NCI-H82 treated with DMSO at 0.1 percent for 48 hours (cell line): Measurements from ENCODE around the gene XKRX.

Experiments
- DNase-seq: peaks from one replicate; lab custom pipeline; 2025; ENCODE audit not compliant: unreplicated experiment; lab: John Stamatoyannopoulos, UW

The XKRX gene

DNA sequence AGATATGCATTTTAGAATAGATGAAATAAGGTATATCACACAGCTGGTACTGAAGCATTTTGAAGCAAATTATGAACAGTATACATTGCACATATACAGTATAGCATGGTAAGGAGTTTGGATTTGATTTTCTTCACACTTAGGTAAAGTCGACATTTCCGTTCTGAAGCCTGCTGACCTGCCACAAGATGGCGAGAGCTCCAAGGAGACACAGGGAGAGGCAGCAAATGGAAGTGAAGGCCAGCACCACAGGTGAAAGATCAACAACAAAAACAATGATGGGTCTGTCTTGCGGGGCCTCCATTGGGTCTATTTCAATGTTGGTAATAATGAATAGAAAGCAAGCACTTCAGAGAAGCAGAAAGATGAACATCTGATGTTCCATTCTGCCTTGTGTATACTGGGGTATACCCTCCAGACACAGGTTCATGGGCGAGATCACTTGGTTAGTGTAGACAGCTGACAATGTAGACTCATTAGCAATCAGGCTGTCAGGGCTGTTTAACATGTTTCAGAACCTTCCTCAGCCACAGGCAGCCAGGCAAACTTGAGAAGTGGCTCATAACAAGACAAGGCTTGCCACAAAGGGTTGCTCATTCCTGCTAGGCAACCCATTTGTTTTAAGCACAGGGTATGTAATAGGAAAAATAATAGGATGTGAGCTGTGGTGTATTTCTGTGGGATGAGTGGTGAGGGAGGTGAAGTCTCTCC lies 33.2 kb downstream of the XKRX start:
- peak; percentile 2 for DNase-seq

DNA sequence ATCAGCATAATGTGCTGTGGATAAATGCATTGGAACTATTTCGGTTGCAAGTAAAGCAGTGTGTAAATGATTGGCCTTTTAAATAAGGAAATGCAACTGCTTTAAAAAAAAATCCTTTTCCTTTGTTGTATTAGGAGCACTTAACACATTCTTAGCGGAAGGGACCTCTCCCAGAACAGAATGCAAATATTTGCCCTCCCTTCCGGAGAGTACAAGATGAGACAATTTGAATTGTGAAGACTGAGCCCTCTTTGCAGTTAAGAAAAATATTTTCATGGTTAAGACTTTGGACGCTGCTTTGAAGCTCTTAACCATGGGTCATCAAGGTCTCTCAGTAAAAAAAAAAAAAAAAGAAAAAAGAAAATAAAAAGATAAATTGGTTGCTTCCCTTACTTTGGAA lies 45.1 kb downstream of the XKRX start:
- no peak for DNase-seq

DNA sequence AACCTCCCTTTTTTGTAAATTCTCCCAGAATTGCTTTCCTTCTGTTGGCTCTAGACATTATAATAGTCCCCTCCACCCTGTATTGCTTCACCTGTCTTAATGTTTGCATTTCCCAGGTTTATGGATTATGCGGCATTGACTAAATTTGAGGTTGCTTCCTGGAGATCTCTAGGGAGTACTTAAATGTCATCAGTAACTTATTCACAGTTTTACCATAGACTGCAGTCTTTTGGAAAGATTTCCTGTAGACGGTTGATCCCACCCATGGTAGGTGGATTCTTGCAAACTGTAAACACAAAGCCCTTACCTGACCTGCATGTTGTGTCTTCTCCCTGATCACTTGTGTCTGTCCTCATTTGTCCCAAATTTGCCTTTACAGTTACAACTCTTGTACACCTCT lies 48.3 kb downstream of the XKRX start:
- DNase-seq = no peak

DNA sequence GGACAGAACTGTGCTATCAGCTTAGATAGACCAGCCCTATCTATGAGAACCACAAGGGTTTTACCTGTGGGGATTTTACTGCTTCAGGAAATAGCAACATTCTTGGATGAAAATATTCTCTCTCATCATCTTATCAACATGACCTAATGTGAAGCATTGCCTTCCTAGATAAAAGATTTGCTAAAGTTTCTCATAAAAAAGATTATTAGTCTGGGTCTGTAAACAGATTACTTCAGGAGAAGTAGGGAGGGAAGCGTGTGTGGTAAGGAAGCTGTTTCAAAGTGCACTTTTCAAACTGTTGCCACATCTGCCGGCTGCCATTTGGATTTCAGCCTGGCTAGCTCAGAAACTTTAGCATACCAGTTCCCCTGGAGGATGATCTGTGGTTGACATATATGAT lies 54.4 kb downstream of the XKRX start, which contains the start of gene NOX1:
TSS of gene NOX1 (minus strand) at position 35 of the 400 bp plus-strand sequence. CDS start 220 bp downstream, outside the sequence.
- no peak for DNase-seq

DNA sequence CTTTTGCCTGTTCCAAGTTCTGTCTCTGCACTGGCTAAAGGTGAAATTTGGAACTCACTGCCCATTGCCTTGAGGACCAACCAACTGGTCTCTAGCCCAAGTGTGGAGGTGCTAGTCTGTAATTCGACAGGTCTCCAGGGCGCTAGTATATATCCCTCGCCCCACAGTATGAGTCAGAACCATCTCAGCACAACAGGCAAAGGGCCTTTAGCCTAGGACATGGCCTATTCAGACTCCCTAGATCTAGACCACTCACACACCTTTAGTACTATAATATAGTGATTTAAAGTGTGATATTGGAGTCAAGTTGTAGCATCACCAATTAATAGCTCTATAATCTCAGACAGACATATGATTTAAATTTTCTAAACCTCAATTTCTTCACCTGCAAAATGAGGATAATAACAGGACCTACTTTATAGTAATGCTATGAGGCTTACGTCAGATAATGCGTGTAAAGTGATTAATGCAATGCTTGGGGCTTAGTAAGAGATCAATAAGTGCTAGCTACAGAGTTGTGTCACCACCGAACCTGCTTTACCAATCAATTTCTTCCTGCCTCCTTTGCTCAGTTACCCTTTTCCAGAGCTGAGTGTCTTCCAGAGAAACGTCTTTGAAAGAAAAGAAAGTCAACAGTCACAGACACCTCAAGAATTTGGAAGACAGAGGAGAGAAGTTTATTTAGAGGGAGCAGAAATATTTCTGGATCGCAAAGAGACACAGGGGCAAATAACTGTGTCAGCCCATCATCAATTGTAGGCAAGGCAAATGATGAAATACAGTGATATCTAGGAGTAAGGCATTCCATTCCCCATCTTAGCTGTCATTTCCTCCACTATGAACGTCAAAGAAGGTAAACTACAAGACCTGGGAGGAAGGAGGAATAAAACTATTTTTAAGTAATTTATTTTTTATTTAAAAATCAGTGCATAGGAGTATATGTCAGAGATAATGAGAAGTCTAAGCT lies 56.8 kb downstream of the XKRX start:
- no peak for DNase-seq

DNA sequence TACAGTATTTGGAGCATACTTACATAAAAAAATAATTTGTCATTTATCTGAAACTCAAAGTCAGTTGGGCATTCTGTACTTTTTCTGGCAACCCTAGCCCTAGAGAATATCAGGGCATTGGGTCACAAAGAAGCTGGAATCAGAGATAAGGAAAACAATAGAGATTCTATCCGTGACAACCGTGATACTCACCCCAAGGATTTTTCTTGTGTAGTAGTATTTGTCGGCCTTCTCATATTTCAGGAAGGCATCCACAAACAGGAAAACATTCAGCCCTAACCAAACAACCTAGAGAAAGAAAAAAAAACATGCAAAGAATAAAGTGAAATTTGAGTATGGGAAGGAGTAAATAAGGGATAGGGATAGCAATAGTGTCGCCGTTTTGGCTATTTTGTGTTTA lies 58.2 kb downstream of the XKRX start:
- no peak for DNase-seq

DNA sequence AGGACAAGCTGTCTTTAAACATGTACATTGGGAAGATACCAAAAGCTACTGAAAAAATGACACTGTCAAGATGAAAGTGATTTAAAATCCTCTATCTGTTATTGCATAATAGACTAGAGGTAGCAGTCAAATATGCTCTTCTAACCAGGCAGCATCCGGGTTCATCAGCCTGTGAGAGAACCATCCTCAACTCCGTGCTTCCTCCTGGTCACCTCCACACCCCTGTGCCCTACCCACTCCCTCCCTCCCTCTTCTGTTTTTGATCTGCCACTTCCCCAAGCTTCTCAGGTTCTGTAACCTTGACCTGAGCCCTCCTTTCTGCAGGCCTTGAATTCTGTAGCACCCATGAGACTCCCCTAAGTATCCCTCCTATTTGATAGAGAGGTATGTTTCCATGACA lies 60.4 kb downstream of the XKRX start:
- DNase-seq = no peak

DNA sequence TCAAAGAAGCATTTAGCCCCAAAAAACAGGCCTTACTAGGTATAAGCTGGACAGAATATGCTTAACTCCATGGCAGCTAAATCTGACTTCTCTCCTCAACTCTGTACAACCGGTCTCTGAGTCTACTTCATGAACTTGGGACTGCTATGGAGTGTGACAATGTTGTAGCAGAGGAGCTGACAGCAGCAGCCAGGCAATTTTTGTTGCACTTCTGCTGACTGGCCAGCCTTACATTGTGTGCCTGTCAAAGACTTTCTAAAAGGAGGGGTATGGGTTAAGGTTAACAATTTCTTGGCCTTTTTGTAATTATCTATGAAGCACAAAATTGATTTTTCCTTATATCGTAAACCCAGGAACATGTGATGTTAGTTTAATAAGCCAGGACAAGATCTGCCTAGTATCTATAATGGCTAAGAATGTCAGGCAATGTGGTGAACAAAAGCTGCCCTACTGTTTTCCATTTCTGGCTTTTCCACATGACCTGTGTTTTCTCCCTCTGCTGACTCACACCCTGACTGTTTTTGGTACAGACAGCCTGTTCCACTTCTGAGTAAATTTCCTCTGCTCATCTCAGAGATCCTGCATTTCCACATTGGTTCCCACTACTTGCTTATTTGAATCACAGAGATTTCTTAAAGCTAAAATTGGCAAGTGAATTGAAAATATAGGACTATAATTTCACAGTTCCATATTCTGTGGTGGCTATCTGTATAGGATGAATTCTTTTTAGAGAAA lies 63.9 kb downstream of the XKRX start:
- DNase-seq = no peak
